ENCODE results near the gene SLC5A1.

The SLC5A1 gene

GRCh38 chr22:32042924-32043323, at the start of gene SLC5A1:
Gene SLC5A1, plus strand, starts transcription at chr22:32043261. Its CDS starts 21 bp downstream, at chr22:32043282.
- no peak for DNase-seq (ENCODE audit: low read depth)

- DNase-seq (ENCODE audit: low read depth) = no peak
Observed at GRCh38 chr22:31995046-31995445, 48.0 kb upstream of the SLC5A1 start.

- no peak for DNase-seq (ENCODE audit: low read depth)
Observed at GRCh38 chr22:31995807-31996206, 47.3 kb upstream of the SLC5A1 start.

DNA sequence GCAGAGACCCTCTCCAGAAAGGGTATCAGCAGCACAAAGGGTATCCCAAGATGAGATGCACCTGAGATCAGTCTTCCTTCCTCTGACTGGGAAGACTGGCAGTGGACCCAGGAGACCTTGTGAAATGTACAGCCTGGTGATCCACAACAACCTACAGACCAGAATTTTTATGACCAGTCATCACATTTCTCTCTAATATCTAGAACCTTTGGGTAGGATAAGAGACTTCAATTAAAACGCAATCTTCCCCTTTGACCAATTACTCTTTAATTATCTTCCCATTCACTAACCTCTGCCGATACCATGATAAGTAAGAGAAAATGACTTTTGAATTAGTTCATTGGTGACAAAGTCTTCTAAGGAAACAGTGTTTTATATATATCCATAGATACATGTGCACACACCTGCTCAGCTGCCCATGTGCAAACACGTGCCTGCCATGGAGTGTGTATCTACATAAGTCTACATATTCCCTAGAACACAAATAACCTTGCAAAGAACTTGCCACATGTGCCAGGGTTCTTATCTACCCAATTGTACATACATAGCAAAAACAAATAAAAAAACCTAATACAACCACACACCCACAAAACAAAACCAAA, 44.2 kb upstream of the SLC5A1 start:
- DNase-seq (ENCODE audit: low read depth) = no peak

DNA sequence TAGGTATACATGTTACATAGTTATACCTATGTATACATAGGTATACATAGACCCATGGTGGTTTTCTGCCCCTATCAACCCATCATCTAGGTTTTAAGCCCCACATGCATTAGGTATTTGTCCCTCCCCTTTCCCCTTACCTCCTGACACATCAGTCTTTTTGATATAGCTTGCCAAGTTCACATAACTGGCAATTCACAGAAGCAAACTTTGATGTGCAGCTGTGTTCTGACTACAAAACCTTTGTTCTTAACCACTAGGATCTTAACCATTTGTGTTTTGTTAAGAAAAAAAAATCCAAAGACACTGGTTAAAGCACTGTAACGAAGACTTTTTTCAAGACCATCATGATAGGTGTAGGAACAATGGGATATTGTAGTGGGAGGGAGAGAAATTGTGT, 42.9 kb upstream of the SLC5A1 start:
- DNase-seq (ENCODE audit: low read depth) = no peak

GRCh38 chr22:32005453-32005852, 37.6 kb upstream of the SLC5A1 start:
- DNase-seq (ENCODE audit: low read depth) = no peak

- no peak for DNase-seq (ENCODE audit: low read depth)
Observed at GRCh38 chr22:32013200-32013599, 29.9 kb upstream of the SLC5A1 start.

DNA sequence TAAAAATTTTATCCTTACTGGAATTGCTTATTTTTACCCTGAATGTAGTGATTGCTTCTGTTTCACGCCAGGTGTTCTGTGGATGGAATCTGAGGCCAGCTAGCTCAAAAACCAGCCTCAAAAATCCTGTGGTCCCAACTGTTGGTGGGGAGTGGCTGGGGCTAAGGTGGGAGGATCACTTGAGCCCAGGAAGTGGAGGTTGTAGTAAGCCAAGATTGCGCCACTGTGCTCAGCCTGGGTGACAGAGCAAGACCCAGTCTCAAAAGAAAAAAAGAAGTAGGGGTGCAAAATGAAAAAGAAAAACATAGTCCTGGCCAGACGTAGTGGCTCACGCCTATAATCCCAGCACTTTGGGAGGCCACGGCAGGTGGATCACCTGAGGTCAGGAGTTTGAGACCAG, 27.0 kb upstream of the SLC5A1 start:
- no peak for DNase-seq (ENCODE audit: low read depth)

GRCh38 chr22:32018056-32018455, 25.0 kb upstream of the SLC5A1 start:
- no peak for DNase-seq (ENCODE audit: low read depth)

- DNase-seq (ENCODE audit: low read depth) = no peak
Observed at GRCh38 chr22:32020117-32020516, 22.9 kb upstream of the SLC5A1 start.

DNA sequence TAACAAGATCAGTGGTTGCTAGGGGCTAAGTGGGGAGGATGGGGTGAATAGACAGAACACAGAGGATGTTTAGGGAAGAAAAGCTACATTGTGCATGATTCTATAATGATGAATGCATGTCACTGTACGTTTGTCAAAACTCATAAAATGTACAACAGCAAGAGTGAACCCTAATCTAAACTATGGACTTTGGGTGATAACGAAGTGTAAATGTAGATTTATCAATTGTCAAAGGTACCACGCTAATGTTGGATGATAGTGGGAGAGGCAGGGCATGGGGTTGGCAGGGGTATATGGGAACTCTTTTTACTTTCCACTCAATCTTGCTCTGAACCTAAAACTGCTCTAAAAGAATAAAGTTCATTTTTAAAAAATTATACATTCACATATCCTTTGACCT, 21.3 kb upstream of the SLC5A1 start:
- no peak for DNase-seq (ENCODE audit: low read depth)

- no peak for DNase-seq (ENCODE audit: low read depth)
Observed at GRCh38 chr22:32023251-32023827, 19.7 kb upstream of the SLC5A1 start.

GRCh38 chr22:32024796-32025195, 18.3 kb upstream of the SLC5A1 start:
- DNase-seq (ENCODE audit: low read depth) = no peak

GRCh38 chr22:32030518-32031247, 12.4 kb upstream of the SLC5A1 start:
- no peak for DNase-seq (ENCODE audit: low read depth)

DNA sequence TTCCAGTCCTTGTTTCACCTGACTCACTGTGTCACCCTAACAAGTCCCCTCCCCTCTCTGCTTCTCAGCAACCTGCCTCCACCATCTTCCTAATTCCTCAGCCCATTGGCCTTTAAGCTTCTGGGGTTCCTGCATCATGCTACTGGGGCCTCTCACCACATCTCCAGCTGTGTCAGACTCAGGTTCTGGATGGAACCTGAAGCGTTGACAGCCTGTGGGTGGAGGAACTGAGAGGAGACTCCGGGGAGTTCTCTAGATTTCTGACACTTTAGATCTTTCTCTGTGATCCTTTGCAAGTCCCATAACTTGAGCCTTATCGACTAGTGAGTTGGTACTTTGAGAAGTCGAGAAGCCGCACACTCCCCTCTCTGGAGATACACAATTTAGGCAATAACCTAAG, 11.6 kb upstream of the SLC5A1 start:
- DNase-seq (ENCODE audit: low read depth) = no peak

DNA sequence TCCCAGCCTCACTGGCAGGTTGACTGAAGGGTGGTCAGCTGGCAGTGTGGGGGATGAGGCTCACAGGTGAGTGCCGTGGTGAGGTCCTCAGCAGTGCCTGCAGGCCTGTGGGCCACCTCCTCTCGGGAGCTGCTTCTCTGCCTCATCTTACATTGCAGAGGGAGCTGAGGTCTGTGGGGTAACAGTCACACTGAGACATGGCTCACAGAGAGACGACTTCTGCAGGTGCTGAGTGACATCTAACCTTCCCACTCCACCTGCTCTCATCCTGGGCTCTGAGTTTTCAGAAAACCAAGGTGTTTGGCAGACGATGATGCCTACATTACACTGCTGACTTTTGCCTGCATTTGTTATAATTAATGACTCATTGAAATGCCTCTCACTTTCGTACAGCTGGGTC, 8.8 kb upstream of the SLC5A1 start:
- no peak for DNase-seq (ENCODE audit: low read depth)

DNA sequence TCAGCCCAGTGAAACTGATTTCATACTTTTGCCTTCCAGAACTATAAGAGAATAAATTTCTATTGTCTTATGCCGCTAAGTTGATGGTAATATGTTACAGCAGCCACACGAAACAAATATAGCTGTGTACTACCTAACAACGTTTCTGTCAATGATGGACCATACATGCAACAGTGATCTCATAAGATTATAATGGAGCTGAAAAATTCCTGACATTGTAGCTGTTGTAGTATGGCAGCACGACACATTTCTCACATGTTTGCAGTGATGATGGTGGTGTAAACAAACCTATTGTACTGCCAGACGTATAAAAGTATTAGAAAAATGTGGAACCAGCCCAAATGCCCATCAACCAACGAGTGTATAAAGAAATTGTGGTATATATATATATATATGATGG, 5.8 kb upstream of the SLC5A1 start:
- no peak for DNase-seq (ENCODE audit: low read depth)

- no peak for DNase-seq (ENCODE audit: low read depth)
Observed at GRCh38 chr22:32040324-32040904, 2.6 kb upstream of the SLC5A1 start.

DNA sequence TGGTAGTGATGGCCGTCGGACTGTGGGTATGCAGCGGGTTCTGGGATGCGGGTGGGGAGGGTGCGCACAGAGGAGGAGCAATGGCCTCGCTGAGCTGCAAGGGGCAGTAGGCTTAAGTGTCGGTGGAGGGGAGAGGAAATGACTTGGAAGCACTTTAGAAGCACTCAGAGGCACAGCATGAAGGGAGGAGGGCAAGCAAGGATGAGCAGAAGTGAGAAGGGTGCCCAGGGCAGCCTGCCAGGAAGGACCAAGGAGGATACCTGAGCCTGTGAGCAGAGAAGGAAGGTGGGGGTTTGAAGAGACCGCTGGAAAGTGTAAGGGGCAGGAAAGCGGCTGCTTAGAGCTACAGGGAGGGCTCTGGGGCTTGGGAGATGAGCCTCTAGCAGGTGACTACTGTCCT, 330 bp downstream of the SLC5A1 start:
- DNase-seq (ENCODE audit: low read depth) = no peak

DNA sequence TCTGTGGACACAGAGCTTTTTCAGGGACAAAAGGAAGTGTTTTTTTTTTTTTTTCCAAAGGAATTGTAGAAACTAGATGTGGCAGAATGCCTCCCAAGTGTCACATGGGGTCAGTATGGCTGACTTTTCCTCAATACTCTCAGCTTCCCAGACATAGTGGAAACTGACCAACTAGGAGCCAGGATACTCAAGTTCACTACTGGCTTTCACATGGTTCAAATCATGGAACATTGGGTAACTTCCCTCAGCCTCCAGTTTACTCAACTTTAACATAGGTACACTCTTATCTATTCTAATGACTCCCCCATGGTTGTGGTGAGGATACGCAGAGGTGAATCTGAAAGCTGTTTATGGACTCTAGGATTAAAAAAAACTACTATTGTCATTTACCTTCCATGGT, 1.4 kb downstream of the SLC5A1 start:
- no peak for DNase-seq (ENCODE audit: low read depth)

DNA sequence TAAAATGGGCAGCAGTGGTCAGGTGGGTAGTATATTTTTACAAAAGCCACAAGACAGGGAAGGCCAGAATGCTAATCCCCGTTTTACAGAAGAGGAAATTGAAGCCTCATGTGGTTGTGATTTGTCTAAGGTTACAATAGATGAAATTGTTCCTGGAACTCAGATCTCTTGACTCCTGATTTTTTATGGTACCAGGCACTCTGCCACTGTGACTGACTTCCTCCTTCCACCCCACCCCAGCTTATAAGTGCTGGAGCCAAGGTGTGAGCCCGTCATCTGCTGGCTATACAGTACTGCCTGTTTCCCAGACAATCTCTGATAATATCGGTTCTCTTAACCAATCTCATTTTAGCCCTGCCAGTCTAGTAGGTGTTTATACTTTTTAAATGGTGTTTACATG, 1.9 kb downstream of the SLC5A1 start:
- DNase-seq (ENCODE audit: low read depth) = no peak

DNA sequence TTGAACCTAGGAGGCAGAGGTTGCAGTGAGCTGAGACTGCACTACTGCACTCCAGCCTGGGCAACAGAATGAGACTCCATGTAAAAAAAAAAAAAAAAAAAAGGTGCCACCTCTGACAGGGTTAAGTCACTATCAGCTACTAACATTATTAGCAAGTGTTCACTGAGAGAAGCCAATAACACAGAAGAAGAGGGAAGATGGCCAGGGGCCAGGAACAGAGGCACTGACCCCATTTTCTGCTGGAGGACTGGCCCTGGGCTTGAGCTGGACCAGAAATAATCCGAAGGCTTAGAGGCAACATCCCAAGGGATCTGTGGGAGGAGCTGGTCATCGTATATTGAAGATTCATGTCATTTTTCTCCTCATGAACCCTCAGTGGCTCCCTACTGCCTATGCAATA, 5.0 kb downstream of the SLC5A1 start:
- DNase-seq (ENCODE audit: low read depth) = no peak
